H1 (cell line): ENCODE measurements around the gene RADIL. TPM values are rescaled to one million over a fixed set of nuclear protein-coding genes. Genes with fewer than 3 reads are reported as not detected.

Experiments used
- CHD7 ChIP-seq: fragments of 300-600 bp; sonication (generic); IDR thresholded peaks from 2 replicates; pipeline ENCODE4 v1.7.1; 2012; ENCODE audit warnings: low read length, moderate library complexity, mild to moderate bottlenecking, inconsistent platforms; ENCODE audit not compliant: insufficient replicate concordance
- polyA plus RNA-seq, 7 experiments: library from polyadenylated mRNA; depleted of rRNA in 3 of 7; stranded (reverse) in 5 of 7; unstranded in 2 of 7; fragments of >200 nt in 5 of 7; fragments of 200-250 nt in 2 of 7; gene quantifications; 1 replicate in 5 of 7; 2 replicates in 1 of 7; 4 replicates in 1 of 7; pipeline versions ENCODE4 v1.2.1 to v1.2.3, GENCODE V29; 2011 to 2013; ENCODE audit warnings: missing spikeins in 2 of 7, mixed read lengths in 2 of 7
- total RNA-seq: library from RNA; stranded (reverse); fragmentation: NEBNext Ultra II Directional; extraction: Animal tissue kit (Norgen Biotek cat#: 25700); gene quantifications from 2 replicates; pipeline ENCODE4 v1.2.1, GENCODE V29; 2021

RADIL gene
- total and polyA plus RNA-seq, 2 of the 8 experiments (the other 6 are each of a cell fraction or from before 2014, with no cell fraction given), result 5.0 to 5.4 TPM

DNA sequence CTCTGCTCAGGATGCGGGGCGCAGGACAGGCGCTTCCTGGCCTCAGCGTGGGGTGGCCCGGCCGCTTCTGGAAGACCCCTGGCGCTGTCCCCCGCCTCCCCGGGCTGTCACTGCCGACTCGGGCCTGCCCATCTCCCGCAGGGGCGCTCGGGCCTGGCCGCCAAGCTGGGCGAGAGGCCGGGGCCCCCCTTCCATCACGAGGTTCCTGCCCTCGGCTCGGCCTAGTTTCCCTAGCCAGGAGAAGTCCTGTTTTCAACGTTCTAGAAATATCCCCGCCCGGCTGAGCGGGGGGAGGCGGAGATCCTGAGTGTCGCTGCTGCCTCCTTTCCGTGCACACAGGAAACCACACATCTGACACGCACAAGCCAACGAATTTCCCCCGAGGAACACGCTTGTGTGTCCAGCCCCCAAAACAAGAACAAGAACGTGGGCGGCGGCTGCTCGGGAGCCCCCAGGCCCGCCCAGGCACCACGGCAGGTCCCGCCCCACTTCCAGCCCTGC is 74.4 kb downstream of the RADIL start (continued):
- no peak for TF ChIP-seq CHD7
